Measurements from ENCODE around the gene PDE4D.
A peak's percentile ranks its signal among the peaks of the same experiment; 100 is the strongest.

The PDE4D gene

DNA sequence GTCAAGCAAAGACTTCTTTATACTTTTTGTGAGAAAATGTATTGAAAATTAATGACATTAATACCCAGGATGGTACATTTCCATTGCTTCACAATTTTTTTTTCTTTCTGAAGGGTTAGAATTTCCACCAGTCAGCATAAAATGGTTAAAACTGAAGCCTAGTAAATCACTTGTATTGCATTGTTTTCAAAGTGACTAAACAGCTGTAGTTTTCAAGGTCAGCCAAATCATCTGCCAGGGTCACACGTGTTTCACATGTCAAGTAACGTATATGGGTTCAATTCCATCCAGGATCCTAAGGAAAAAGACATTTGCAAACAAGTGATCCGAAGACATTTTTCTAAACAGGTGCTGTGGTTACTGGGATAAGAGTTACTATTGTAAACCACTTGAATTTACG, 736.5 kb downstream of the PDE4D start:
- DNase-seq, result no peak

DNA sequence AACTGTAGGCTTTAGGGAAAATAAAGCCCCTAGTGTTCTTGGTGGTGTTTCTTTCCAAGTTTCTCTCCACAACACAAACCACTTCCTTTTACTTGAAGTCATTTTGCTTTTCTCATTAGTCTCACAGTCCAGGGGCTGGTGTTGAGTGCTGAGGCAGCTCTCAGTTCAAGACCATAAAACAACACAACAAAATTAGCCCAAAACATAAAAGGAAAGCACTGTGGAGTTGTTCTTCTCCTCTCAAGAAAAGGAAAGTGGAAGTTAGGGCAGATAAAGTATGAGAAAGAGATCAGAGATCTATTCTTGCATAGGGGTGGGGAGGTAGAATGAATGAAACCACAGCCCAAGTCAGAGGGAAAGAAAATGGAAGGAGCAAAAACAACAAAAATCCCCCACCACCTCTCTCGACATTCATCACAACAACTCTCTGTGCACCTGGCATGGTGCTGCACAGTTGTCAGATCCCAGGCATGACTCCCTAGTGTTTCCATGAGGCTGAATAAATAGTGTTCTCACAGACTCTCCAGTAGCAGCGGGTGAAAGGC, 740.8 kb downstream of the PDE4D start:
- DNase-seq, result no peak

- no peak for DNase-seq
Observed at GRCh38 chr5:59151162-59151889, 742.2 kb downstream of the PDE4D start.

DNA sequence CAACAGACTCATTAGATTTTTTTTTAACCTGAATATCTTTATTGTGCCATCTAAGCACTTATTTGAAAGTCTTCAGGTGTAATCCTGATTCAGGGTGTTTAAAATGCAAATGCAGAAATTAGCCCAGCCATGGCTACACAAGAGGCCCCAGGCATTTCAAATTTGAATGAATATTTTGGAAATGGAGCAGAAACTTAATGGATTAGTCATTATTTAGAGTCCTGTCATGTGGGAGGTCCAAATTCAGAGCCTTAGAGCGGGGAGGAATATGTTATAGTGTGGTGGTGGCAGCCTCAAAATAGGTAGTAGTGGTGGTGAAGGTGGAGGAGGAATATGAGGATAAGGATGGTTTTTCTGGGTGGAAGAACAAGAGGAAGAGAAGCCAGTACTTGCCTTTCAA, 743.7 kb downstream of the PDE4D start:
- DNase-seq, result no peak

GRCh38 chr5:59149271-59149670, 744.3 kb downstream of the PDE4D start:
- no peak for DNase-seq

DNA sequence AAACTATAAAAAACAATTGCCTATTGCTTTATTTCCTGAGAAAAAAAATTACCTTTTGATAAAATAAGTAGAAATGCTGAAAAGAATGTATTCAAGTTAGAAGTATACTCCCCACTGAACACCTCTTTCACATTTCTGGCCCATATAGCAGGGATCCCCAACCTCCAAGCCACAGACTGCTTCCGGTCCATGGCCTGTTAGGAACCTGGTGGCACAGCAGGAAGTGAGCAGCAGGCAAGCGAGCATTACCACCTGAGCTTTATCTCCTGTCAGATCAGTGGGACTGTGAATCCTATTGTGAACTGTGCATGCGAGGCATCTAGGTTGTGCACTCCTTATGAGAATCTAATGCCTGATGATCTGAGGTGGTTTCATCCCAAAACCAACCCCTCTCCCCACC, 746.8 kb downstream of the PDE4D start:
- no peak for DNase-seq

DNA sequence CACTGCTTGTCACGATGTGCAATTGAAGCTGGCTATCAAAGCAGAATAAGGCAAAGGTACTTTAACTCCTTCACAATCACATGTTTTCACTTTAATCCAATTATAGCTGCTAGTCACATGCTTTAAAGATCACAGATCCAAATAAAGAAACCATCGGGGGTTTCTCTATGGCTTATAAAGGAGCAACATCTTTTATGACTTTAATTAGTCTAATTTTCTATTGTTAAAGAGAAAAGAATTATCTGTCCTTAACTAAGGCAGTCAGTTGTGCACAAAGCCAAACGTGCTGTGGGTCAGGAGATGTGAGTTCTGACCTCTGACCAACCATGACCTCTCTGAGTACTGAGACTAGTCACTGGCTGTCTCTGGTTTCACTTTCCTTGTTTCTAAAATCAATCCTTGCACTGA, 749.6 kb downstream of the PDE4D start:
- no peak for DNase-seq

GRCh38 chr5:59142927-59143326, 750.6 kb downstream of the PDE4D start:
- no peak for DNase-seq

DNA sequence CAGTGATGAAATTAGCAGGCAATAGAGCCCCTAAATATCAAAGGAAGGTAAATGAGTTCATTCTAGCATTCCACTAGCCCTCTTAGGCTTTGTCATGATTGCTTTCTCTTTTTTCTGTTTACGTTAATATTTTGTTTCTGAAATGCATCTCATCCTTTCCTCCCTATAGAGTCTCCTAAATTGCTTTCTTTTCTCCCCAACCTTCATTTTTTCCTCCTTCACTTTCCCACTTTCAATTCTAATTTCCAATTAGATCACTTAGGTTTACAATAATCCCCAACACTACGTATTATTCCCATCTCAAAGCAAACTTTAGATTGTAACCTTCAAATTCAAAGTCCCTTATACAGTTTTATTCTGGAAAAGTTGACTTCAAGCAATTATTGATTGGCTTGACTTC, 751.4 kb downstream of the PDE4D start:
- DNase-seq, result no peak

DNA sequence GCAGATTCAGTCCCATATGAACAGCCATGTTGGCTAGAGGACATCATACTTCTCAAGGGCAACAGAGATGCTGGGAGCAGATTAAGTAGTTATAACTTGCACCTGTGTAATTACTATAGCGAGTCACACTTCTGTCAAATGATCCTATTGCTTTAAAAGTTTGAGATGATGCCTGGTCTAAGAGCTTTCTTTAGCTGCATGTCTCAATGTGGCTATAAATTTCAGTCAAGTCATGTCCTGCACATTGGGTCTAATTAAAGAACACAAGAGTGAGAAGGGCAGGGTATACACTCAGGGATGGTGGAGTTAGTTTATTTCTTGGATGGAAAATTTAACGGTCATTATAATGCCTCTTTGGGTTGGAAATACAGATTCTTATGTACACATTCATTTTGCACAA, 753.4 kb downstream of the PDE4D start:
- no peak for DNase-seq

DNA sequence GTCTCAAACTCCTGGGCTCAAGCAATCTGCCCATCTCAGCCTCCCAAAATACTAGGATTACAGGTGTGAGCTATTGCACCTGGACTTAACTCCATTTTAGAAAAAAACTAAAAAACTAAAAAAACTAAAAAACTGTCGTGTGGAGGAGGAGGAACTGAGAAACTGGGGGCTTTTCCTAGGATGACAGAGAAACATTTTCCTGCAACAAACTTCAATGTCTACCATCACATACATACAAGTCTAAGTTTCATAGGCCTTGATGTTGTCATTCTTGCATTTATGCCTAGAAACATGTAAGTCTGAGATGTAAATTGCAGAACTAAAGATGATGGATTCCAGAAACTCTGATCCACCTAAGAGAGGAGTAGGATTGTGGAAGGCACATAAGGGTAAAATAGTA, 753.8 kb downstream of the PDE4D start:
- no peak for DNase-seq

GRCh38 chr5:59138509-59138908, 755.0 kb downstream of the PDE4D start:
- DNase-seq, result no peak

- no peak for DNase-seq
Observed at GRCh38 chr5:59137846-59138245, 755.7 kb downstream of the PDE4D start.

- DNase-seq, result no peak
Observed at GRCh38 chr5:59136549-59136948, 757.0 kb downstream of the PDE4D start.

DNA sequence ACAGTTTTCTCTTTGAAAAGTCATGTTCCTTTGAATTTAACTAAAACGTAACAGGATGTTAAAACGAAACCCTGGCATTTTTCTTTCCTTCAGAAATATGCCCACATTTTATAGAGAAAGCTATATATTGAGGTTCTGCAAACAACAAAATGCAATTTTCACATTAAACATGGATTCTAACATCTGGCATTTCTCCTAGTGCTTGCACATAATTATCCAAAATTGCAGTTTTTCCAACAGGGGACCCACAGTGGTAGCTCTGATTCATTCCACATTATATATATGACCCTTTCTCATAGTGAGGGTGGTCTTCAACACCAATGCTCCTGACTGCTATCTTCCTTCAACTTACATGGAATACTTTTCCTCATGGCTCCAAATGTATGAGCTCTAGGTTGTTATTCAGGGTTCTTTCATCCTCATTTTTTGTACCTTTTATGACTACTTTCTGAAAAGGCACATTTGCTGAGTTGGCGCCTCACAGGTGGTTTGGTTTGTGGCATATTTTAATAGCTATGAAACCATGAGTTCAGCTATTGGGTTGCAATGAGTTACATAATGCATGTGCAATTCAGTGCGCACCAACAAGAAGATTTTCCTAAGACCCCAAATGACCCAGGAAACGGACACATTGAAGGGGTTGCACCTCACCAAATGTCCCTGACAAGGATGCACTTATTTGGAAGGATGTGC, 758.9 kb downstream of the PDE4D start:
- no peak for DNase-seq

DNA sequence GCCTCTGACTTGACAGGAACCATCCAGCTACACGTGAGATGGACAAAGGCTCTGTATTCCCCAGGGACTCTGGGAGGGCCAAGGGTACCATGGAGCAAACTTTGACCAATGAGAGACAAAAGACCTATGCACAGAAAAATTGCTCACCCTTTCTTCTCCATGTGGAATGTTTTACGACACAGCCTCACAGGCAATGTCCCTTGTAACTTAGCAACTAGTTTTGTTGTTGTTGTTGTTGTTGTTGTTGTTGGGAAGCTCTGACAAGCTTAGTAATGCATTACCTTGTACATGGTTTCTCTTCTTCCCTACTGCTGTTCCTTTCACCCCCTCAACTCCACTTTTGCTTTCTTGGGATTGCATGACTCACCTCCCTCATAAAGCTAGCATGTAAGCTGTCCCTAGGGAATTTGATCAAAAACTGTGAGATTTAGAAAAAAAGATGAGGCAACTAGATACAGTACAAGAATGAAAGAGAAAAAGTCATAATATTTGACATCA, 759.7 kb downstream of the PDE4D start:
- DNase-seq, result no peak

GRCh38 chr5:59132131-59132530, 761.4 kb downstream of the PDE4D start:
- no peak for DNase-seq

- no peak for DNase-seq
Observed at GRCh38 chr5:59130431-59130830, 763.1 kb downstream of the PDE4D start.

- DNase-seq, result no peak
Observed at GRCh38 chr5:59128646-59129290, 764.8 kb downstream of the PDE4D start.

- DNase-seq, result peak; percentile 19
Observed at GRCh38 chr5:59126708-59127573, 766.6 kb downstream of the PDE4D start.

GRCh38 chr5:59126016-59126707, 767.4 kb downstream of the PDE4D start:
- DNase-seq, result no peak

Data from activated CD4-positive, alpha-beta T cell treated with anti-CD3 and anti-CD28 coated beads for 48 hours (primary cell).